Pancreas (tissue), 10 donors: ENCODE data around the gene LEF1. TPM values are rescaled to one million over a fixed set of nuclear protein-coding genes. Genes with fewer than 3 reads are reported as not detected.
"Not testable (repeated sequence)": the region's sequence is repeated elsewhere in the genome, so short reads cannot be mapped to it uniquely, and the experiment has no call there.

ENCODE experiments used
- ATAC-seq, 4 donors: fragments of 200-7000 bp; cut with Tn5 transposase; one replicate each; pipeline versions ENCODE4 v1.8.0 to v1.9.1; 2020; ENCODE audit warnings: mild to moderate bottlenecking in 4 of 4, moderate library complexity in 4 of 4
- DNase-seq, 6 donors: peaks; one replicate each; pipeline ENCODE4 v3.0.0-alpha.2; 2020
- FAIRE-seq: peaks from 2 replicates; lab custom pipeline; 2012; peaks lifted over from hg19 to GRCh38; lab: Jason Lieb, UNC
- H3K27ac ChIP-seq, 4 donors: fragments of 200-600 bp; sonication (generic); 1 replicate in 3 of 4; 2 replicates in 1 of 4; pipeline versions ENCODE4 v1.5.0 to v1.8.0; 2020
- H3K27me3 ChIP-seq, 4 donors: fragments of 200-600 bp; one replicate each; pipeline ENCODE4 v1.8.0; 2021
- H3K36me3 ChIP-seq, 3 donors: fragments of 200-600 bp; sonication (generic) in 1 of 3; one replicate each; pipeline versions ENCODE4 v1.5.0 to v1.8.0; 2020 to 2021
- H3K4me1 ChIP-seq, 3 donors: fragments of 200-600 bp; one replicate each; pipeline ENCODE4 v1.8.0; 2021
- H3K4me3 ChIP-seq, 4 donors: fragments of 200-600 bp; sonication (generic) in 2 of 4; one replicate each; pipeline versions ENCODE4 v1.5.0 to v1.8.0; 2020 to 2021
- H3K9me3 ChIP-seq, 4 donors: fragments of 200-600 bp; one replicate each; pipeline ENCODE4 v1.8.0; 2021
- CTCF ChIP-seq, 4 donors: fragments of 200-600 bp; sonication (generic) in 3 of 4; IDR thresholded peaks; one replicate each; pipeline versions ENCODE4 v1.5.0 to v1.8.0; 2021; ENCODE audit warnings: antibody characterized with exemption in 4 of 4
- WGBS, 2 donors: extraction: QIAGEN DNeasy Blood & Tissue Kit; methylation state at CpG; one replicate each; pipeline ENCODE4 v1.1.7; 2013; 5-methylcytosine and 5-hydroxymethylcytosine counted together
- intact Hi-C, 3 donors: fragments of 100-400 bp; cut with DNase I; formaldehyde crosslinking; loops; one replicate each; pipeline versions ENCODE4 v1.11.1 to v1.14.2; 2022
- polyA plus RNA-seq, 2 donors: library from polyadenylated mRNA; stranded (reverse); fragments of 200-250 nt; gene quantifications; one replicate each; pipeline ENCODE4 v1.2.3, GENCODE V29; 2013
- total RNA-seq, 6 donors: library from RNA; stranded (reverse); fragmentation: NEBNext Ultra II Directional in 4 of 6; extraction: Animal tissue kit (Norgen Biotek cat#: 25700) in 4 of 6; gene quantifications; one replicate each; pipeline versions ENCODE4 v1.2.1 to v1.2.4, GENCODE V29; 2021 to 2023
- donor health status: healthy with polysubstance abuse.
- donor health status: DM: no; HTN: no; CAD: no; lungs with moderate emphysema.
- donor health status: DM: no; HTN: no; CAD: no.
- donor health status: control.
- donor health status: control.
- donor health status: Bipolar disorder and iron deficiency.
- donor health status: DM: yes; HTN: yes; CAD: no.
- donor health status: DM: no; HTN: no; CAD: no.
- donor health status: DM: no; HTN: no; CAD: no.
- donor health status: DM: yes; HTN: yes; CAD: no.

The LEF1 gene
- total and polyA plus RNA-seq, 8 donors, result 0.28 to 3.5 (median 0.86) TPM

GRCh38 chr4:108055787-108056186 is 112.9 kb downstream of the LEF1 start:
- FAIRE-seq (no peak), ATAC-seq (no peak), DNase-seq (no peak)
- 79 to 83% methylated on average over 3 of the region's 3 CpGs for WGBS, 2 donors
- H3K27ac ChIP-seq, result no peak overlapping the region
- H3K4me1 ChIP-seq, result no peaks in the 10 kb centered on the region
- no peak overlapping the region for H3K4me3 ChIP-seq
- no peaks in the 10 kb centered on the region for H3K9me3 ChIP-seq
- intact Hi-C loops, result no loop called here
- H3K27me3 ChIP-seq, result no peaks in the 10 kb centered on the region
- no peaks in the 10 kb centered on the region for H3K36me3 ChIP-seq
- no peak for TF ChIP-seq CTCF (IDR thresholded peaks at IDR 0.05)

GRCh38 chr4:108054025-108054638 is 114.6 kb downstream of the LEF1 start:
- WGBS, 2 donors, result 78 to 82% methylated on average over 16 of the region's 16 CpGs
- Histone ChIP-seq H3K9me3 (no peaks in the 10 kb centered on the region), H3K36me3 (no peaks in the 10 kb centered on the region), H3K27ac (no peak overlapping the region), H3K4me3 (no peak overlapping the region), H3K27me3 (no peaks in the 10 kb centered on the region), H3K4me1 (no peaks in the 10 kb centered on the region)
- FAIRE-seq, result no peak
- TF ChIP-seq CTCF (IDR thresholded peaks at IDR 0.05), result no peak
- intact Hi-C loops, result no loop called here
- no peak for ATAC-seq
- no peak for DNase-seq

GRCh38 chr4:108053251-108053711 is 115.5 kb downstream of the LEF1 start:
- Histone ChIP-seq H3K9me3 (no peaks in the 10 kb centered on the region), H3K27ac (no peak overlapping the region), H3K4me1 (no peaks in the 10 kb centered on the region), H3K36me3 (no peaks in the 10 kb centered on the region), H3K27me3 (no peaks in the 10 kb centered on the region), H3K4me3 (no peak overlapping the region)
- TF ChIP-seq CTCF (IDR thresholded peaks at IDR 0.05), result no peak
- intact Hi-C loops, result no loop called here
- ATAC-seq (peak in 2 of 4 donors; percentile 34 to 42), FAIRE-seq (no peak), DNase-seq (no peak)
- WGBS, 2 donors, result 34 to 60% methylated on average over 1 of the region's 1 CpG

- 75 to 94% methylated on average over 2 of the region's 2 CpGs for WGBS, 2 donors
- no peak for FAIRE-seq
- Histone ChIP-seq H3K36me3 (no peaks in the 10 kb centered on the region), H3K4me1 (no peaks in the 10 kb centered on the region), H3K4me3 (no peak overlapping the region), H3K9me3 (no peaks in the 10 kb centered on the region), H3K27me3 (no peaks in the 10 kb centered on the region), H3K27ac (no peak overlapping the region)
- no peak for ATAC-seq
- no peak for TF ChIP-seq CTCF (IDR thresholded peaks at IDR 0.05)
- no peak for DNase-seq
- intact Hi-C loops, result no loop called here
Observed at GRCh38 chr4:108052558-108053120, 116.1 kb downstream of the LEF1 start.

- DNase-seq (no peak), ATAC-seq (peak in 1 of 4 donors; percentile 62), FAIRE-seq (no peak)
- Histone ChIP-seq H3K27me3 (no peaks in the 10 kb centered on the region), H3K4me1 (no peaks in the 10 kb centered on the region), H3K9me3 (no peaks in the 10 kb centered on the region), H3K36me3 (no peaks in the 10 kb centered on the region), H3K4me3 (no peak overlapping the region), H3K27ac (no peak overlapping the region)
- no peak for TF ChIP-seq CTCF (IDR thresholded peaks at IDR 0.05)
- intact Hi-C loops, result no loop called here
- WGBS, 2 donors, result 87 to 88% methylated on average over 10 of the region's 10 CpGs
Observed at GRCh38 chr4:108051343-108051742, 117.4 kb downstream of the LEF1 start.

- H3K36me3 ChIP-seq, H3K9me3 ChIP-seq, FAIRE-seq, H3K27me3 ChIP-seq, H3K4me1 ChIP-seq, DNase-seq, ATAC-seq, H3K27ac ChIP-seq, H3K4me3 ChIP-seq, intact Hi-C loops: not testable (repeated sequence)
- 84 to 86% methylated on average over 8 of the region's 10 CpGs for WGBS, 2 donors
Observed at GRCh38 chr4:108050166-108051111, 118.3 kb downstream of the LEF1 start.
